Activated T-cell treated with anti-CD3 and anti-CD28 coated beads, Interleukin-2, amount 50 U/mL, for 24 hours (primary cell): ENCODE measurements around the gene CD79B.

Experiments used
- DNase-seq: peaks from one replicate; pipeline ENCODE4 v3.0.0-alpha.2; 2020
- H3K27ac Mint-ChIP-seq: 2 replicates; pipeline ENCODE4 v1.8.0; 2020; ENCODE audit warnings: mild to moderate bottlenecking, mixed read lengths
- H3K27me3 Mint-ChIP-seq: 2 replicates; pipeline ENCODE4 v1.8.0; 2020; ENCODE audit warnings: mixed read lengths
- H3K36me3 Mint-ChIP-seq: 2 replicates; pipeline ENCODE4 v1.8.0; 2020; ENCODE audit warnings: low read depth, mixed read lengths
- H3K4me1 Mint-ChIP-seq: 2 replicates; pipeline ENCODE4 v1.8.0; 2020; ENCODE audit warnings: low read depth, mixed read lengths
- H3K4me3 Mint-ChIP-seq: 2 replicates; pipeline ENCODE4 v1.8.0; 2020; ENCODE audit warnings: mild to moderate bottlenecking, moderate library complexity, mixed read lengths
- H3K9me3 Mint-ChIP-seq: 2 replicates; pipeline ENCODE4 v1.8.0; 2020; ENCODE audit warnings: mixed read lengths

Gene CD79B

DNA sequence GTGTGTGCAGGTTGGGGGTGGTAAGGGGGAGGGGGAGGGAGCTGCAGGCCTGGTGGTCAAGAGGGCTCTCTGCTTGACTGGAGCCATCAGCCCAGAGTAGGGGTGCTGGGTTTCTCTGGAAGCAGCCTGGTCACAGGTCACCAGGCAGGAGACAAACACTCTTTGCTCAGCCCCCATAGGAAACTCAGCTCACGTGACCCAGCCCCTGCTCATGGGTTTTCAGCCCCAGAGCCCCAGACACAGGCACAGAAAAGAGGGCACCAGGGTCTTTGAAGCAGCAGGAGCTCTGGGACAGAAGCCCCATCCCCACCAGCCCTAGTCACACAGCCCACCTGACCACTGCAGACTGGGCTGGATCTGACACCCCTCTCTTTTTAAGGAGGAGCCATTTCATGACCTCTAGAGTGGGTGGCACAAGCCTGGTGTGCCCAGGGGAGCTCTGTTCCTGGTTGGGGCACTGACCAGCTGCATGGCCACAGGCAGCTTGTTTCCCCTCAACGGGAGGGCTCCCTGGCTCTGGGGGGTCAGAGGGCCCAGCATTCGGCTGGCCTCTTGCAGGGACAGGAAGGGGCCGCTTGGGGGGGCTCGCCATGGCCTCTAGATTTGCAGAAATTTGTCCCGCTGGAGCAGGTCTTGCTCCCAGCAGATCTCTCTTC lies 13.8 kb upstream of the CD79B start:
- H3K36me3 Mint-ChIP-seq: no peaks in the 10 kb centered on the region
- DNase-seq: peak; percentile 43
- no peak overlapping the region for H3K4me3 Mint-ChIP-seq

DNA sequence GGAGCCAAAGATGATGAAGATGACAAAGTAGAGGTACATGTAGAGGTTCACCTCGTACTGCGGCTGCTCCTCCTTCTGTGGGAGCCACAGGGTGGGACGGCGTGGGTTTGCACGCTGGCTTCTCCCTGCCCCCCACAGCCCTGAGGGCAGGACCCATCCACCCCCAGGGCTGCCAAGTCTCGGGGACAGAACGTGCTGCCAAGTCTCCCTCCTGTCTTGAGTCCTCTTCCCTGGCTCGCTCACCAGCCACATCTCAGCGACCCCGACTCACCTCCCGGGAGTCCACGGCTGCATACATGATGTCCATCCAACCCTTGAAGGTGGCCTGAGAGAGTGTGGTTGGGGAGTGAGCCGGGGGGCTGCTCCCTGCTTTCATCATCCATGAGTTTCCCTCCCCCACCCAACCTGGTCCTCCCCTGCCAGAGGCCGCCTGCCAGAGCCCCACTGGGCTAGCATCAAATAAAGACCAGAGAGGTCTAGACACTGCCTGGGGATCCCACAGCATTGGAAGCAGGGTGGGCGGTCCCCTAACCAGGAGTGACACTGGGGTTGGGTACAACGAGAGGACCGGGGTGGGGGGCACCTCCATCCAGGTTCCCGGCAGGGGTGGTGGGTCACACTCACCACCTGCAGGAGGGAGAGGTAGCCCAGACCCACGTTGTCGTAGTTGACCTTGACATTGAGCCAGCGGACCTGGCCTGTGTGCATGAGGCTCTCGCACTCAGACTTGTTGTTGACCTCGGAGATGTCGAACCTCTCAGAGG lies 12.8 kb upstream of the CD79B start:
- Mint-ChIP-seq H3K27ac (no peak overlapping the region), H3K36me3 (no peaks in the 10 kb centered on the region), H3K27me3 (no peaks in the 10 kb centered on the region), H3K9me3 (no peaks in the 10 kb centered on the region), H3K4me1 (peaks cover 16% of the 10 kb centered on the region), H3K4me3 (no peak overlapping the region)
- no peak for DNase-seq

More for the DNA sequence above, 13.8 kb upstream of the CD79B start:
- no peak overlapping the region for H3K27ac Mint-ChIP-seq
- H3K9me3 Mint-ChIP-seq: no peaks in the 10 kb centered on the region
- H3K27me3 Mint-ChIP-seq: no peaks in the 10 kb centered on the region
- H3K4me1 Mint-ChIP-seq: peaks cover 16% of the 10 kb centered on the region

DNA sequence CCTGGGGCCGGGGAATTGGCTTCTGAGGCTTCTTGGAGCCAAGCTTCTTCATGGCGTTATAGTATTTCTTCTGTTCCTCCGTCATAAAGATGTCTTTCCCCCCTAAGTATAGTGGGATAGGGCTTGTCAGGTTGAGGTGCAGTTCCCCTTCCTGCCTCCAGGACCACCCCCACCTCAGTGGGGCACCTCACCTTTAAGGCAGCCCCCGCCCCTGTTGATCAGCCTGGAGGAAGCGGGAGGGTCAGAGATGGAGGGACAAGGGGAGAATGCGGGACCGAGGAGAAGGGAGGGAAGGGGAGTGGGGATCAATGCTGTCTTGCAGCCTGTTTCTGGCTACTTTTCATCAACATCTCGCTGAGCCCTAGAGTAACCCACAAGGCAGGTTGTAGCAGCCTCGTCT lies 11.6 kb upstream of the CD79B start:
- Mint-ChIP-seq H3K36me3 (no peaks in the 10 kb centered on the region), H3K4me3 (no peak overlapping the region), H3K4me1 (peaks cover 20% of the 10 kb centered on the region), H3K27me3 (no peaks in the 10 kb centered on the region), H3K9me3 (no peaks in the 10 kb centered on the region), H3K27ac (no peak overlapping the region)
- no peak for DNase-seq

DNA sequence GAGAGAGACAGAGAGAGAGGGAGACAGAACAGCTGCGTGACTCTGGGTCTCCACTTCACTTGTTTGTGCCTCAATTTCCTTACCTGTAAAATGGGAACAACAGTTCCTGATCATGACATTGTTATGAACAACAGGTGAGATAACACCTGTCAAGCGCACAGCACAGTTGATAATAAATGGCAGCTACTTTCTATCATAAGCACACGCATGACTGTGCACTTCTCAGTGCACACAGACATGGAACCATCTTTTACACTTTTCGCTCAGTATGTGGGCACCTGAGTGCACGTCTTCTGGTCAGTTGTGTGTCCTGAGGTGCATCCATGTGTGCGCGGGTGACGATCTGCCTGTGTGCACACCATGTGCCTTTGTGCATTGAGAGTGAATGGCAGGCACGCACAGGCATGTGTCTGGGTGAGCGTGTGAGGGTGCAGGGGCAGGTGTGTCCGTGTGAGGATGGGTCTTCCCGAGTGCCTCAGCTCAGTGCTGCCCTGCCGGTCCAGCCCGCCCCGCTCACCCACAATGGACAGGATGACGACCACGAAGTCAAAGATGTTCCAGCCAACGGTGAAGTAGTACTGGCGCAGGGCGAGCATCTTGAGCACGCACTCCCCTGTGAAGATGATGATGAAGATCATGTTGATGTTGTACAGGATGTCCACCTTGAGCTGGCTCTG lies 10.3 kb upstream of the CD79B start:
- H3K27ac Mint-ChIP-seq: no peak overlapping the region
- no peak overlapping the region for H3K4me3 Mint-ChIP-seq
- H3K36me3 Mint-ChIP-seq: no peaks in the 10 kb centered on the region

DNA sequence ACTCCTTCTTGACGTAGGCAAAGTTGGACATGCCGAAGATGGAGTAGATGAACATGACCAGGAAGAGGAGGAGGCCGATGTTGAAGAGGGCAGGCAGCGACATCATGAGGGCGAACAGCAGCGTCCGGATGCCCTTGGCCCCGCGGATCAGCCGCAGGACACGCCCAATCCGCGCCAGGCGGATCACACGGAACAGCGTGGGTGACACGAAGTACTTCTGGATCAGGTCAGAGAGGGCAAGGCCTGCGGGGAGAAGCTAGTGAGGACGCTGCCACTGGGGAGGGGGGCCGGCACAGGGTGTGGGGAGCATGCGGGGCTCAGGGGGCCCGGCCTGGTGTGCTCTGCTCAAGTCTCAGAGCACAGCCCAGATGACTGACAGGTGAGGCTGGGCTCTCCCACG lies 9.6 kb upstream of the CD79B start:
- no peak overlapping the region for H3K27ac Mint-ChIP-seq
- no peak overlapping the region for H3K4me3 Mint-ChIP-seq
- H3K4me1 Mint-ChIP-seq: peaks cover 19% of the 10 kb centered on the region
- no peak for DNase-seq
- H3K36me3 Mint-ChIP-seq: no peaks in the 10 kb centered on the region
- no peaks in the 10 kb centered on the region for H3K27me3 Mint-ChIP-seq
- H3K9me3 Mint-ChIP-seq: no peaks in the 10 kb centered on the region

More for the DNA sequence above, 10.3 kb upstream of the CD79B start:
- no peaks in the 10 kb centered on the region for H3K9me3 Mint-ChIP-seq
- no peak for DNase-seq
- no peaks in the 10 kb centered on the region for H3K27me3 Mint-ChIP-seq
- peaks cover 20% of the 10 kb centered on the region for H3K4me1 Mint-ChIP-seq

- Mint-ChIP-seq H3K27ac (no peak overlapping the region), H3K9me3 (no peaks in the 10 kb centered on the region), H3K4me1 (peaks cover 14% of the 10 kb centered on the region), H3K36me3 (no peaks in the 10 kb centered on the region), H3K4me3 (no peak overlapping the region), H3K27me3 (no peaks in the 10 kb centered on the region)
- no peak for DNase-seq
These were observed 9.0 kb upstream of the CD79B start for GRCh38 chr17:63941162-63941561.

- DNase-seq: no peak
- H3K4me1 Mint-ChIP-seq: peaks cover 8% of the 10 kb centered on the region
- no peaks in the 10 kb centered on the region for H3K27me3 Mint-ChIP-seq
- H3K9me3 Mint-ChIP-seq: no peaks in the 10 kb centered on the region
- no peak overlapping the region for H3K4me3 Mint-ChIP-seq
- H3K36me3 Mint-ChIP-seq: no peaks in the 10 kb centered on the region
- no peak overlapping the region for H3K27ac Mint-ChIP-seq
These were observed 8.5 kb upstream of the CD79B start for GRCh38 chr17:63940584-63940983.

DNA sequence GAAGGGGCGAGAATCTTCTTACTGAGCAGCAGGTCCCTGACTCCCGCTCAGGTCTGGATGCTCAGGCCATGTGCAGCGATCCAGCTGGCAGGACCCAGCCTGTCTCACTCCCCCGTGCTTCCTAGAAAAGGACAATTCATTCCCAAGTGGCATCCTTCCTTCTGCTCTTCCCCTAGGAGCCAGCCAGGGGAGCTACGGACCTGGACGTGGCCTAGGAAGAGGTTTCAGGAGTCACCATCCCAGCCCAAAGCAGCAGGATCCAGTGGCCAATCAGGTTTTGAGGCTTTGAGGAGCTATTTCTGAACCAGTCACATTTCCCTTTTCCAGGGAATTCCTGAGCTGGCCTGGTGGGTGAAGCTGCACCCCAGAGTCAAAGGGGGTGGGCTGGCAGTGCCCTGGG lies 7.8 kb upstream of the CD79B start:
- Mint-ChIP-seq H3K27me3 (no peaks in the 10 kb centered on the region), H3K27ac (no peak overlapping the region), H3K9me3 (no peaks in the 10 kb centered on the region), H3K4me1 (peaks cover 4% of the 10 kb centered on the region), H3K4me3 (no peak overlapping the region), H3K36me3 (no peaks in the 10 kb centered on the region)
- no peak for DNase-seq

DNA sequence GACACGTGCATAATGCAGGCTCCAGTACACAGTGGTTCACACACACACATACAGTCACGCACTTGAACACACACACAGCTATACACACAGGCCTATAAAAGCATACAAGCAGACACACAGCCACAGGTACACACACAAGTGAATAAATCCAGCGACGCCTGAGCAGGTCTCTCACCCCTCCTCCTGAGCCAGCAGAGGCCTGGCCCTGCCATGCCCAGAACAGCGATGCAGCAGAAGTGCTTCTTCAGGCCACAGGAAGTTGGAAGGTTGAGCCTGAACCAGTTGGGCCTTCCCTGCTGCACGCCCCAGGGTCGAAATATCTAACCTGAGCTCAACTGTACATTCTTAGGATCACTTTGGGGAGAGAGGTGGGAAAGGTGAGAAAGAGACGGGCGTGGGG lies 7.3 kb upstream of the CD79B start:
- no peaks in the 10 kb centered on the region for H3K36me3 Mint-ChIP-seq
- DNase-seq: no peak
- peaks cover 4% of the 10 kb centered on the region for H3K4me1 Mint-ChIP-seq
- H3K9me3 Mint-ChIP-seq: no peaks in the 10 kb centered on the region
- H3K4me3 Mint-ChIP-seq: no peak overlapping the region
- no peak overlapping the region for H3K27ac Mint-ChIP-seq
- H3K27me3 Mint-ChIP-seq: no peaks in the 10 kb centered on the region

DNA sequence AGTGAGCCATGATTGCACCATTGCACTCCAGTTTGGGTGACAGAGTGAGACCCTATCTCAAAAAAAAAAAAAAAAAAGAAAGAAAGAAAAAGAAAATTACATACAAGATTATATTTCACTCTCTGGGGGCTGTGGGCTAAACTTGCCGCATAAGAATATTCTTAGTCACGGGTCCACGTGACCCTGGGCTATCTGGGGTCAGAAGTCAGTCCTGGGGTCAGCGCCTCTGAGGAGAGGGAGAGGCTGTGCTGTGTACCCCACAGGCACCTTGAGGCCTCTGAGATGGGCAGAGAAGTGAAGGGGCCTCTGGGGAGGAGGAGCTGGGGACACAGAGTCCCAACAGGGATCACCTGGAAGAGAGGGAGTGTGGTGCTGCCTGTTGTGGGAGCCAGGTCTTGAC lies 5.8 kb upstream of the CD79B start:
- Mint-ChIP-seq H3K4me1 (peaks cover 8% of the 10 kb centered on the region), H3K27ac (no peak overlapping the region), H3K27me3 (no peaks in the 10 kb centered on the region), H3K9me3 (no peaks in the 10 kb centered on the region), H3K4me3 (no peak overlapping the region), H3K36me3 (no peaks in the 10 kb centered on the region)
- DNase-seq: no peak

GRCh38 chr17:63937319-63937718 lies 5.2 kb upstream of the CD79B start:
- Mint-ChIP-seq H3K4me3 (no peak overlapping the region), H3K9me3 (no peaks in the 10 kb centered on the region), H3K36me3 (no peaks in the 10 kb centered on the region), H3K27ac (no peak overlapping the region), H3K4me1 (peaks cover 14% of the 10 kb centered on the region), H3K27me3 (no peaks in the 10 kb centered on the region)
- DNase-seq: no peak

- H3K4me3 Mint-ChIP-seq: no peak overlapping the region
- H3K27me3 Mint-ChIP-seq: no peaks in the 10 kb centered on the region
- no peak for DNase-seq
- H3K27ac Mint-ChIP-seq: no peak overlapping the region
- no peaks in the 10 kb centered on the region for H3K9me3 Mint-ChIP-seq
- peaks cover 8% of the 10 kb centered on the region for H3K36me3 Mint-ChIP-seq
- H3K4me1 Mint-ChIP-seq: peaks cover 32% of the 10 kb centered on the region
These were observed 2.3 kb upstream of the CD79B start for GRCh38 chr17:63934183-63935112.

- Mint-ChIP-seq H3K27me3 (no peaks in the 10 kb centered on the region), H3K9me3 (no peaks in the 10 kb centered on the region), H3K27ac (no peak overlapping the region), H3K4me1 (peaks cover 28% of the 10 kb centered on the region), H3K36me3 (peaks cover 12% of the 10 kb centered on the region), H3K4me3 (no peak overlapping the region)
- no peak for DNase-seq
These were observed 1.5 kb upstream of the CD79B start for GRCh38 chr17:63933598-63933997.

DNA sequence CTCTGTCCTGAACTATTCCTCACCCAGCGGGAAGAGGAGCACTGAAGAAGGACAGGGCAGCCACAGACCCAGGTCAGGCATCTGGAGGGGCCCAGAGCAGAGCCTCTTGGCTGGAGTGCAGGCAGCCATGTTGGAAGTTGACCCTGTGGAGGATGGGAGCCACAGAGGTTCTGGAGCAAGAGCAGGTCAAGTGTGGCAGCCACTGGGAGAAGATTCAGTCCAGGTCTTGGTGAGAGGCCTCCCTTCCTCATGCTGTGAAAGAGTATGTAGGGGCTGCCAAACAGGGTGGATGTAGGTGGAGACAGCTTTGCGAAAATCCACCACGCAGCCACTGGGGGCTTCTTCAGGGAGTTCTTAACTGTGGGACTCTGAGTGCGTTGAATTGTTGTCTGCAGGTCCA lies 590 bp upstream of the CD79B start:
- Mint-ChIP-seq H3K4me3 (peak overlapping the region; percentile 90), H3K4me1 (peaks cover 28% of the 10 kb centered on the region), H3K36me3 (peaks cover 12% of the 10 kb centered on the region), H3K27me3 (no peaks in the 10 kb centered on the region), H3K9me3 (no peaks in the 10 kb centered on the region), H3K27ac (peak overlapping the region; percentile 95)
- DNase-seq: no peak
